Measurements from ENCODE around the gene MMP15. TPM values are rescaled to one million over a fixed set of nuclear protein-coding genes. Genes with fewer than 3 reads are reported as not detected.

MMP15 gene
- total RNA-seq, 1 donor from 2014 or later = 16.3 TPM

DNA sequence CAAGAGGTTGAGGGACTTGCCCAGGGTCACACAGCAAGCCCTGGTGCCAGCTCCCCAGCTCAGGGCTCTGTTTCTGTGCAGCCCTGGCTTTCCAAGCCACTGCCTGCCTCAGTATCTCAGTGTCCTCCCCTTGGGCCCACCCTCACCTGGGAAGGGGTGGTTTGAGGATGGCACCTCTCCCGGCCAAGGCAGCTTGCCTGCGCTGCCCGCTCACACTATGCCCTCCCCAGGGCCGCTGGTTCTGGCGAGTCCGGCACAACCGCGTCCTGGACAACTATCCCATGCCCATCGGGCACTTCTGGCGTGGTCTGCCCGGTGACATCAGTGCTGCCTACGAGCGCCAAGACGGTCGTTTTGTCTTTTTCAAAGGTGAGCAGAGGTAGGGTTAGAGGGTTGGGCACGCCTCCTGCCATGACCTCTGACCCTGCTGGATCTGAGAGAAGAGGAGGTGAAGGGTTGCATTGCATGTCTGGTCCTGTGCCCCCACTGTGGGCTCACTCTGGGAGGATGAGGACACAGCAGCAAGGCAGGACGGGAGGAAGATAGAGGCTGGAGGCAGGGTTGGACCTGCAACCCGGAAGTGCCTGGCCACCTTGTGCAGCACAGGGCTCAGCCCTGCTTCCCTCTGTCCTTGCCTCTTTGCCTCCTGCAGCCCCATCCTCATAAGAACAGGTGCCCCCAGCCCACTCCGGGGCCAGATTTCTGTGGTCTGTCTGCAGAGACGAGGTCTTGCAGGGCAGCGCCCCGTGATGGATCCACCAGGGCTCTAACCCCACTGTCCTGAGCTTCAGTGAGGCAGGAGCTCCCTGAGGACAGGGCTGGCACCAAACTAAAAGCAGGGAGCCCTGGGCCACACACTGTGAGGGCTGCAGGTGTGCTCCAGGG is 16.7 kb downstream of the MMP15 start:
- Mint-ChIP-seq H3K27me3 (ENCODE audit: low read depth) (no peaks in the 10 kb centered on the region), H3K9me3 (no peaks in the 10 kb centered on the region), H3K4me1 (no peaks in the 10 kb centered on the region)

GRCh38 chr16:58042886-58043515 is 17.4 kb downstream of the MMP15 start:
- no peaks in the 10 kb centered on the region for H3K27me3 Mint-ChIP-seq (ENCODE audit: low read depth)
- no peak for TF ChIP-seq CTCF (IDR thresholded peaks at IDR 0.05; ENCODE audit: unreplicated experiment)
- DNase-seq (ENCODE audit: low spot score in 2 of 2, unreplicated experiment in 2 of 2) = no peak
- peaks cover 6% of the 10 kb centered on the region for H3K36me3 Mint-ChIP-seq
- no peak overlapping the region for H3K27ac Mint-ChIP-seq
- H3K9me3 Mint-ChIP-seq = no peaks in the 10 kb centered on the region
- H3K4me1 Mint-ChIP-seq = peaks cover 4% of the 10 kb centered on the region
- H3K4me3 Mint-ChIP-seq = no peak overlapping the region

More for the DNA sequence above, 16.7 kb downstream of the MMP15 start:
- Mint-ChIP-seq H3K4me3 (no peak overlapping the region), H3K36me3 (peaks cover 6% of the 10 kb centered on the region), H3K27ac (no peak overlapping the region)
- DNase-seq (ENCODE audit: low spot score in 2 of 2, unreplicated experiment in 2 of 2) = no peak
- TF ChIP-seq CTCF (IDR thresholded peaks at IDR 0.05; ENCODE audit: unreplicated experiment) = no peak

DNA sequence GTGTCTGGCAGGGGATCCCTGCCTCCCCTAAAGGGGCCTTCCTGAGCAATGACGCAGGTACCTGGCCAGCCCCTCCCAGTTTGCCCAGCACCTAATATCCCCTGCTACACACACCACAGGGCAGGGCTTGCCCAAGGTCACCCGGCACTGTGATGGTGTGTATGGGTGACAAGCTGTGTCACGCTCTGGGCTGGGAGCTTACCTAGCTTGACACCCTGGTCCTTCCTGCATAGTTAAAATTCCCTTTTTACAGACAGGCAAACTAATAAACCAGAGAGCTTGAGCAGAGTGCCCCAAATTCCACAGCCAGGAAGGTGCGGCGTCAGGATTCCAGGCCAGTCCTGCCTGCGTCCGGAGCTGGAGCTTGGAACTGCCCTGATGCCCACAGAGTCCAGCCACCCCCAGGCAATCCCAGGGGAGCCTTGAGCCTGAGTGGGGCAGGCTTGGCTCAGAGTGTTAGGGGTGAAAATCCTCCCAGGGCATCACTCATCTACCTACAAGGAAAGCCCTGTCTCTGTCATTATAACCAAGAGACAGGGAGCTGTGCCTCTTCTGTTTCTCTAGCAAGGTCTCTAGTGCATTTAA is 18.1 kb downstream of the MMP15 start:
- TF ChIP-seq CTCF (IDR thresholded peaks at IDR 0.05; ENCODE audit: unreplicated experiment) = no peak
- DNase-seq (ENCODE audit: low spot score in 2 of 2, unreplicated experiment in 2 of 2) = no peak

DNA sequence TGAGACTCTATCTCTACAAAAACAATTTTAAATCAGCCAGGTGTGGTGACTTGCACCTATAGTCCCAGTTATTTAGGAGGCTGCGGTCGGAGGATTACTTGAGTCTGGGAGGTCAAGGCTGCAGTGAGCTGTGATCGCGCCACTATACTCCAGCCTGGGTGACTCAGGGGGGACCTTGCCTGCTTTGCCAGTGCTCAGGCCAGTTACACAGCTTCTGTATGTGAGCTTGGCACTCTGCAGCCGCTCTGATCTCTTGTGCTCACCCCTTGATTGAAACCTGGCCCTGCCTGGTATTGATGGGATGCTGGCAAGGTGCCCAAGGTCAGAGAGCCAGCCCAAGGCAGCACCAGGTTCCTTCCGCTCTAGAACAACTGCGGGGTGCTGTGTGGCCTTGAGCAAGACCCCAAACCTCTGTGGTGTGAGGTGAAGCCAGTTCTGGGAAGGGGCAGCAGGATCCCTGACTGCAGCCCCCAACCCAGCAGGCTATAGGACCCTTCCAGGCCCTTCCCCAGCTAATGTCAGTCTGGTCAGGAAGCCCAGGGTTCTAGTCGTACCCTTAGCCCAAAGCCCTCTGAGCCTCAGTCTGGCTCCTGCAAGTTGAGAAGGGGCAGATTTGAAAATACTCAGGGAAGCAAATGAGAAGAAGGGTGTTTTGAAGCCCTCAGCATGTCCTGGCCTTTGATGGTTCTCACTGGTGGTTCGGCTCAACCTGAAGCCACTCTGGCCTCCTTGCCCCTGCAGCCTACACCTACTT is 18.9 kb downstream of the MMP15 start:
- DNase-seq (ENCODE audit: low spot score in 2 of 2, unreplicated experiment in 2 of 2) = no peak
- peaks cover 10% of the 10 kb centered on the region for H3K4me1 Mint-ChIP-seq
- no peaks in the 10 kb centered on the region for H3K9me3 Mint-ChIP-seq
- TF ChIP-seq CTCF (IDR thresholded peaks at IDR 0.05; ENCODE audit: unreplicated experiment) = no peak
- no peak overlapping the region for H3K27ac Mint-ChIP-seq
- H3K27me3 Mint-ChIP-seq (ENCODE audit: low read depth) = no peaks in the 10 kb centered on the region
- no peak overlapping the region for H3K4me3 Mint-ChIP-seq
- H3K36me3 Mint-ChIP-seq = peaks cover 4% of the 10 kb centered on the region

More for the DNA sequence above, 18.1 kb downstream of the MMP15 start:
- H3K27me3 Mint-ChIP-seq (ENCODE audit: low read depth) = no peaks in the 10 kb centered on the region
- H3K27ac Mint-ChIP-seq = no peak overlapping the region
- H3K9me3 Mint-ChIP-seq = no peaks in the 10 kb centered on the region
- peaks cover 6% of the 10 kb centered on the region for H3K36me3 Mint-ChIP-seq
- H3K4me1 Mint-ChIP-seq = peaks cover 10% of the 10 kb centered on the region
- no peak overlapping the region for H3K4me3 Mint-ChIP-seq

- no peak for DNase-seq (ENCODE audit: low spot score in 2 of 2, unreplicated experiment in 2 of 2)
- H3K27me3 Mint-ChIP-seq (ENCODE audit: low read depth) = no peaks in the 10 kb centered on the region
- peaks cover 10% of the 10 kb centered on the region for H3K4me1 Mint-ChIP-seq
- H3K4me3 Mint-ChIP-seq = no peak overlapping the region
- no peaks in the 10 kb centered on the region for H3K9me3 Mint-ChIP-seq
- no peak for TF ChIP-seq CTCF (IDR thresholded peaks at IDR 0.05; ENCODE audit: unreplicated experiment)
- no peak overlapping the region for H3K27ac Mint-ChIP-seq
- H3K36me3 Mint-ChIP-seq = no peaks in the 10 kb centered on the region
Observed at GRCh38 chr16:58045096-58045495, 19.5 kb downstream of the MMP15 start.

Data from mesothelial cell of epicardium (in vitro differentiated cells).